CD4-positive, alpha-beta T cell (primary cell): ENCODE measurements around the gene GOPC. TPM values are rescaled to one million over a fixed set of nuclear protein-coding genes. Genes with fewer than 3 reads are reported as not detected.

Experiments
- ATAC-seq: fragments of 200-7000 bp; cut with Tn5 transposase; one replicate; pipeline ENCODE4 v1.10.0; 2022; ENCODE audit warnings: mild to moderate bottlenecking; ENCODE audit not compliant: poor library complexity
- CTCF ChIA-PET: fragments of 350-600 bp; sonication (Branson Sonifier 250); formaldehyde crosslinking; loops from one replicate; lab custom pipeline; 2021; ENCODE audit warnings: antibody characterized with exemption, inconsistent platforms; lab: Charles Lee
- POLR2A ChIA-PET: fragments of 350-600 bp; sonication (Branson Sonifier 250); formaldehyde crosslinking; loops from one replicate; lab custom pipeline; 2021; ENCODE audit warnings: antibody characterized with exemption, inconsistent platforms; lab: Charles Lee
- DNase-seq, 14 experiments: peaks; one replicate each; pipeline ENCODE4 v3.0.0-alpha.2; 2013 to 2020; ENCODE audit warnings: mixed read lengths in 2 of 14
- H3K27ac ChIP-seq, 2 donors: one replicate each; pipeline versions ENCODE4 v1.5.1 to v1.7.0; 2013; ENCODE audit warnings: low read length in 2 of 2, low read depth in 1 of 2, mild to moderate bottlenecking in 1 of 2
- H3K27me3 ChIP-seq, 2 experiments: 1 replicate in 1 of 2; 2 replicates in 1 of 2; pipeline versions ENCODE4 v1.6.1 to v1.7.0; 2013; ENCODE audit warnings: low read length in 2 of 2, control low read depth in 1 of 2, mild to moderate bottlenecking in 1 of 2, moderate library complexity in 1 of 2; ENCODE audit not compliant: insufficient read depth in 2 of 2, control insufficient read depth in 1 of 2
- H3K36me3 ChIP-seq: one replicate; pipeline ENCODE4 v1.6.1; 2013; ENCODE audit warnings: low read length, control low read depth; ENCODE audit not compliant: insufficient read depth
- H3K4me1 ChIP-seq: one replicate; pipeline ENCODE4 v1.6.1; 2013; ENCODE audit warnings: low read length, control low read depth; ENCODE audit not compliant: insufficient read depth
- H3K4me3 ChIP-seq: one replicate; pipeline ENCODE4 v1.5.1; 2013; ENCODE audit warnings: mild to moderate bottlenecking, low read length, moderate library complexity
- H3K9me3 ChIP-seq, 2 experiments: 1 replicate in 1 of 2; 2 replicates in 1 of 2; pipeline versions ENCODE4 v1.6.1 to v1.7.0; 2013; ENCODE audit warnings: low read length in 2 of 2, mild to moderate bottlenecking in 2 of 2, control low read depth in 1 of 2, moderate library complexity in 1 of 2; ENCODE audit not compliant: control insufficient read depth in 1 of 2, insufficient read depth in 1 of 2
- H3K27ac Mint-ChIP-seq: one replicate; pipeline ENCODE4 v1.8.0; 2020; ENCODE audit warnings: mixed read lengths
- H3K27me3 Mint-ChIP-seq: one replicate; pipeline ENCODE4 v1.8.0; 2021; ENCODE audit warnings: mixed read lengths
- H3K36me3 Mint-ChIP-seq: one replicate; pipeline ENCODE4 v1.8.0; 2021; ENCODE audit warnings: low read depth, mixed read lengths
- H3K4me1 Mint-ChIP-seq: one replicate; pipeline ENCODE4 v1.8.0; 2021; ENCODE audit warnings: low read depth, mixed read lengths
- H3K4me3 Mint-ChIP-seq: one replicate; pipeline ENCODE4 v1.8.0; 2020; ENCODE audit warnings: mild to moderate bottlenecking, mixed read lengths
- H3K9me3 Mint-ChIP-seq: one replicate; pipeline ENCODE4 v1.8.0; 2020; ENCODE audit warnings: mixed read lengths
- CTCF ChIP-seq: fragments of 200-600 bp; IDR thresholded peaks from one replicate; pipeline ENCODE4 v1.8.0; 2022; ENCODE audit warnings: antibody characterized with exemption, mild to moderate bottlenecking
- intact Hi-C, 2 experiments: fragments of 100-400 bp; cut with DNase I in 1 of 2; cut with micrococcal nuclease in 1 of 2; formaldehyde crosslinking; loops; one replicate each; pipeline versions ENCODE4 v1.15.1 to v1.9.0; 2023 to 2025; cut with DNase I, micrococcal nuclease
- total RNA-seq, 174 experiments: library from RNA in 2 of 174; stranded (reverse) in 2 of 174; gene quantifications; one replicate each; pipeline ENCODE4 v1.2.3 and lab custom pipeline; 2021 to 2026

GOPC gene
- total RNA-seq, 2 experiments from 2014 or later = 9.7 to 10.8 TPM

GRCh38 chr6:117531346-117531745 lies 71.0 kb downstream of the GOPC start:
- Histone ChIP-seq H3K36me3 (no peaks in the 10 kb centered on the region), H3K9me3 (no peaks in the 10 kb centered on the region), H3K27ac (no peak overlapping the region), H3K27me3 (peaks cover 0 to 4% of the 10 kb centered on the region in 2 experiments), H3K4me3 (no peak overlapping the region), H3K4me1 (no peaks in the 10 kb centered on the region)
- Mint-ChIP-seq H3K4me3 (no peak overlapping the region), H3K9me3 (no peaks in the 10 kb centered on the region), H3K36me3 (no peaks in the 10 kb centered on the region), H3K4me1 (no peaks in the 10 kb centered on the region), H3K27me3 (peaks cover 8% of the 10 kb centered on the region), H3K27ac (no peak overlapping the region)
- POLR2A ChIA-PET = interaction anchor here (0.7 to 1.2 kb wide), 2 partner anchors 17 to 18 kb away, joined by 3 to 4 read pairs; no protein-coding TSS in a partner anchor
- CTCF ChIA-PET = no interaction called here
- ATAC-seq (no peak), DNase-seq (no peak)
- TF ChIP-seq CTCF = no peak
- intact Hi-C loops = no loop called here

- CTCF ChIA-PET = no interaction called here
Observed at GRCh38 chr6:117530467-117531242, 71.7 kb downstream of the GOPC start.

GRCh38 chr6:117525607-117526006 lies 76.7 kb downstream of the GOPC start:
- Histone ChIP-seq H3K4me3 (no peak overlapping the region), H3K9me3 (no peaks in the 10 kb centered on the region), H3K27ac (no peak overlapping the region), H3K36me3 (no peaks in the 10 kb centered on the region), H3K27me3 (peaks cover 0 to 4% of the 10 kb centered on the region in 2 experiments), H3K4me1 (no peaks in the 10 kb centered on the region)
- H3K27me3 Mint-ChIP-seq = peaks cover 13% of the 10 kb centered on the region
- ATAC-seq (no peak), DNase-seq (no peak)
- no peaks in the 10 kb centered on the region for H3K36me3 Mint-ChIP-seq
- no peaks in the 10 kb centered on the region for H3K4me1 Mint-ChIP-seq
- no peak overlapping the region for H3K4me3 Mint-ChIP-seq
- no peaks in the 10 kb centered on the region for H3K9me3 Mint-ChIP-seq
- POLR2A ChIA-PET = no interaction called here
- TF ChIP-seq CTCF = no peak
- CTCF ChIA-PET = no interaction called here
- H3K27ac Mint-ChIP-seq = no peak overlapping the region
- intact Hi-C loops = no loop called here

More at GRCh38 chr6:117530467-117531242, 71.7 kb downstream of the GOPC start:
- Mint-ChIP-seq H3K27me3 (peaks cover 6% of the 10 kb centered on the region), H3K4me3 (no peak overlapping the region), H3K36me3 (no peaks in the 10 kb centered on the region), H3K9me3 (no peaks in the 10 kb centered on the region), H3K4me1 (no peaks in the 10 kb centered on the region), H3K27ac (no peak overlapping the region)
- Histone ChIP-seq H3K9me3 (no peaks in the 10 kb centered on the region), H3K36me3 (no peaks in the 10 kb centered on the region), H3K27ac (no peak overlapping the region), H3K27me3 (peaks cover 0 to 4% of the 10 kb centered on the region in 2 experiments), H3K4me3 (no peak overlapping the region), H3K4me1 (no peaks in the 10 kb centered on the region)
- ATAC-seq (no peak), DNase-seq (no peak)
- POLR2A ChIA-PET = interaction anchor here (1.2 kb wide), 1 partner anchor 19 kb away, joined by 4 read pairs; no protein-coding TSS in a partner anchor
- intact Hi-C loops = no loop called here
- TF ChIP-seq CTCF = no peak
